ENCODE data around the gene MICU2.

DNA sequence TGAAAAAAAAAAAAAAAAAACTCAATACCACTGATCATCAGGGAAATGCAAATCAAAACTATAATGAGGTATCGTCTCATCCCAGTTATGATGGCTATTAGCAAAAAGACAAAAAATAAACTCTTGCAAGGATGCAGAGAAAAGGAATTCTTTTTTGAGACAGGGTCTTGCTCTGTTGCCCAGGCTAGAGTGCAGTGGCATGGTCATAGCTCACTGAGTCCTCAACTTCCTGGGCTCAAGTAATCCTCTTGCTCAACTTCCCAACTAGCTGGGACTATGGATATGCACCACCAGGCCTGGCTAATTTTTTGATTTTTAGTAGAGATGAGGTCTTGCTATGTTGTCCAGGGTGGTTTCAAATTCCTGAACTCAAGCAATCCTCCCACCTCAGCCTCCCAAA, 59.5 kb downstream of the MICU2 start:
- TF ChIP-seq POLR2AphosphoS5 (IDR thresholded peaks at IDR 0.05; ENCODE audit: borderline replicate concordance, low read depth, low read length) (no peak), EZH2 (IDR thresholded peaks at IDR 0.05) (no peak), FOXP2 (optimal IDR thresholded peaks at IDR 0.05; ENCODE audit: control extremely low read depth, extremely low read length, insufficient read depth) (no peak)

Data from SK-N-MC (cell line).